Astrocyte (in vitro differentiated cells and primary cell): ENCODE measurements around the gene ERFL. TPM values are rescaled to one million over a fixed set of nuclear protein-coding genes. Genes with fewer than 3 reads are reported as not detected.

ENCODE experiments used
- DNase-seq: peaks from one replicate; pipeline ENCODE4 v3.0.0-alpha.2; 2010; ENCODE audit warnings: low read depth
- FAIRE-seq: peaks from 2 replicates; lab custom pipeline; 2011; peaks lifted over from hg19 to GRCh38; lab: Jason Lieb, UNC
- H2AFZ ChIP-seq: 2 replicates; pipeline ENCODE4 v1.6.0; 2012; ENCODE audit warnings: low read depth, low read length, inconsistent platforms
- H3K27ac ChIP-seq: 2 replicates; pipeline ENCODE4 v1.5.1; 2011; ENCODE audit warnings: low read depth, low read length, inconsistent platforms
- H3K27me3 ChIP-seq: 2 replicates; pipeline ENCODE4 v1.6.0; 2011; ENCODE audit warnings: low read length, inconsistent platforms; ENCODE audit not compliant: insufficient read depth
- H3K36me3 ChIP-seq: 2 replicates; pipeline ENCODE4 v1.5.1; 2011; ENCODE audit warnings: low read length, inconsistent platforms; ENCODE audit not compliant: insufficient read depth
- H3K4me1 ChIP-seq: 2 replicates; pipeline ENCODE4 v1.5.1; 2011; ENCODE audit warnings: low read length, inconsistent platforms; ENCODE audit not compliant: insufficient read depth
- H3K4me2 ChIP-seq: 2 replicates; pipeline ENCODE4 v1.6.0; 2012; ENCODE audit warnings: low read length, inconsistent platforms
- H3K4me3 ChIP-seq: 2 replicates; pipeline ENCODE4 v1.5.1; 2011; ENCODE audit warnings: low read depth, mild to moderate bottlenecking, low read length, inconsistent platforms; ENCODE audit not compliant: insufficient read depth
- H3K79me2 ChIP-seq: 2 replicates; pipeline ENCODE4 v1.6.0; 2012; ENCODE audit warnings: mild to moderate bottlenecking, low read length, inconsistent platforms; ENCODE audit not compliant: insufficient read depth
- H3K9ac ChIP-seq: 2 replicates; pipeline ENCODE4 v1.6.0; 2012; ENCODE audit warnings: mild to moderate bottlenecking, low read length, inconsistent platforms
- H3K9me3 ChIP-seq: 2 replicates; pipeline ENCODE4 v1.5.1; 2012; ENCODE audit warnings: low read depth, mild to moderate bottlenecking, low read length, inconsistent platforms; ENCODE audit not compliant: insufficient read depth
- H4K20me1 ChIP-seq: 2 replicates; pipeline ENCODE4 v1.6.0; 2012; ENCODE audit warnings: low read length, inconsistent platforms; ENCODE audit not compliant: insufficient read depth
- H3K27ac Mint-ChIP-seq: one replicate; pipeline ENCODE4 v1.8.0; 2021; ENCODE audit warnings: mild to moderate bottlenecking, mixed read lengths; ENCODE audit not compliant: unreplicated experiment
- H3K27me3 Mint-ChIP-seq: one replicate; pipeline ENCODE4 v1.8.0; 2021; ENCODE audit warnings: low read depth, mixed read lengths; ENCODE audit not compliant: unreplicated experiment
- H3K36me3 Mint-ChIP-seq: one replicate; pipeline ENCODE4 v1.8.0; 2021; ENCODE audit warnings: low read depth, mixed read lengths; ENCODE audit not compliant: unreplicated experiment
- H3K4me1 Mint-ChIP-seq: one replicate; pipeline ENCODE4 v1.8.0; 2021; ENCODE audit warnings: low read depth, mixed read lengths; ENCODE audit not compliant: unreplicated experiment
- H3K4me3 Mint-ChIP-seq: one replicate; pipeline ENCODE4 v1.8.0; 2021; ENCODE audit warnings: mild to moderate bottlenecking, moderate library complexity, mixed read lengths; ENCODE audit not compliant: unreplicated experiment
- H3K9me3 Mint-ChIP-seq: one replicate; pipeline ENCODE4 v1.8.0; 2021; ENCODE audit warnings: mild to moderate bottlenecking, mixed read lengths; ENCODE audit not compliant: unreplicated experiment
- EZH2 ChIP-seq: IDR thresholded peaks from 2 replicates; pipeline ENCODE4 v1.6.1; 2012; ENCODE audit warnings: mild to moderate bottlenecking, low read length, inconsistent platforms; ENCODE audit not compliant: insufficient read depth
- total RNA-seq: library from RNA; stranded (reverse); gene quantifications from 2 replicates; pipeline ENCODE4 v1.2.1, GENCODE V29; 2021
- TF ChIP-seq, protein P1 (sequence below): IDR thresholded peaks from 2 replicates; pipeline ENCODE4 v1.5.1; 2011; ENCODE audit warnings: low read depth, mild to moderate bottlenecking, inconsistent platforms, low read length, moderate library complexity; ENCODE audit not compliant: insufficient read depth

ERFL gene
- total RNA-seq, 1 donor from 2014 or later: 0.41 TPM

DNA sequence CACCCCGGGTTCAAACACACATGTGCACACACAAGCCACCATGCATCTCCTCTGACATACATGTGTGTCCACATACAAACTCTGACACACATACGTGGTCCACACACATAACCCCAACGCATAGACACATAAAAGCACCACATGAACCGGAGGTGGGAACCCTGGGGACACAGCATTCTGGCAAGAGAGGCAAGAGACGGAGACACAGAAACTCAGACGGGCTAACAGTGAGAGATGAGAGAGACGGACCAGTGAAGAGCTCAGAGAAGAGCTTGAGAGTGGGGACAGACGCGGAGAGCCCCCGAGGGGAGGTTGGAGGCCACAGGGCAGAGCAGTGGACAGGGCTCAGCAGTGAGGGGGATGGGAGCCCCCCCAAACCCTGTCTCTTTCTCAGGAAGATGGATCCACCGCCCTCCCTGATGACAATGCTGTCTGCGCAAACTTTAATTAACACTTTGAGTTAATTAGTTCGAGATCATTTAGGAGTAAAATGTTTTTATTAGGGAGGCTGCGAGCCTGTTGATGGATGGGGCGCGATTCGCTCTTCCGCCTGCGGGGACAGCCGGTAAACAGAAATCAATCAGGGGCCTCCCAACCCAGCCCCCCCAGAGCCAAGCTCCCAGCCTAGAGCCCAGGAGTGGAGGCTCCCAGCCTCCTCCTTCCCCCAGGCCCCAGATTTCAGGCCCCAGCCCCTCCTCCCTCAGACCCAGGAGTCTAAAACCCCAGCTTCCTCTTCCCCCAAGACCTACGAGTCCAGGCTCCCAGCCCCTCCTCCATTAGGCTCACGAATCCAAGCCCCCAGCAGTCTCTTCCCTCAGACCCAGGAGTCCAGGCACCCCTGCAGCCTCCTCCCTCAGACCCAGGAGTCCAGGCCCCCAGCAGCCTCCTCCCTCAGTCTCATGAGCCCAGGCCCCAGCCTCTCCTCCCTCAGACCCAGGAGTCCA lies 9.5 kb upstream of the ERFL start:
- TF ChIP-seq EZH2: no peak
- TF ChIP-seq, protein P1, sequence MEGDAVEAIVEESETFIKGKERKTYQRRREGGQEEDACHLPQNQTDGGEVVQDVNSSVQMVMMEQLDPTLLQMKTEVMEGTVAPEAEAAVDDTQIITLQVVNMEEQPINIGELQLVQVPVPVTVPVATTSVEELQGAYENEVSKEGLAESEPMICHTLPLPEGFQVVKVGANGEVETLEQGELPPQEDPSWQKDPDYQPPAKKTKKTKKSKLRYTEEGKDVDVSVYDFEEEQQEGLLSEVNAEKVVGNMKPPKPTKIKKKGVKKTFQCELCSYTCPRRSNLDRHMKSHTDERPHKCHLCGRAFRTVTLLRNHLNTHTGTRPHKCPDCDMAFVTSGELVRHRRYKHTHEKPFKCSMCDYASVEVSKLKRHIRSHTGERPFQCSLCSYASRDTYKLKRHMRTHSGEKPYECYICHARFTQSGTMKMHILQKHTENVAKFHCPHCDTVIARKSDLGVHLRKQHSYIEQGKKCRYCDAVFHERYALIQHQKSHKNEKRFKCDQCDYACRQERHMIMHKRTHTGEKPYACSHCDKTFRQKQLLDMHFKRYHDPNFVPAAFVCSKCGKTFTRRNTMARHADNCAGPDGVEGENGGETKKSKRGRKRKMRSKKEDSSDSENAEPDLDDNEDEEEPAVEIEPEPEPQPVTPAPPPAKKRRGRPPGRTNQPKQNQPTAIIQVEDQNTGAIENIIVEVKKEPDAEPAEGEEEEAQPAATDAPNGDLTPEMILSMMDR: no peak
- Histone ChIP-seq H3K9me3 (no peaks in the 10 kb centered on the region), H3K4me3 (no peak overlapping the region), H3K27ac (no peak overlapping the region), H2AFZ (no peak overlapping the region), H3K4me2 (no peak overlapping the region), H3K9ac (no peak overlapping the region), H3K36me3 (no peaks in the 10 kb centered on the region), H3K79me2 (no peaks in the 10 kb centered on the region), H3K27me3 (peaks cover 35% of the 10 kb centered on the region), H3K4me1 (peaks cover 18% of the 10 kb centered on the region), H4K20me1 (peaks cover 22% of the 10 kb centered on the region)
- H3K4me1 Mint-ChIP-seq: peaks cover 15% of the 10 kb centered on the region
- H3K27me3 Mint-ChIP-seq: peaks cover 45% of the 10 kb centered on the region
- peaks cover 5% of the 10 kb centered on the region for H3K9me3 Mint-ChIP-seq
- H3K27ac Mint-ChIP-seq: peak overlapping the region; percentile 12
- H3K36me3 Mint-ChIP-seq: peaks cover 6% of the 10 kb centered on the region
- H3K4me3 Mint-ChIP-seq: peak overlapping the region; percentile 6
- DNase-seq (no peak), FAIRE-seq (no peak)

DNA sequence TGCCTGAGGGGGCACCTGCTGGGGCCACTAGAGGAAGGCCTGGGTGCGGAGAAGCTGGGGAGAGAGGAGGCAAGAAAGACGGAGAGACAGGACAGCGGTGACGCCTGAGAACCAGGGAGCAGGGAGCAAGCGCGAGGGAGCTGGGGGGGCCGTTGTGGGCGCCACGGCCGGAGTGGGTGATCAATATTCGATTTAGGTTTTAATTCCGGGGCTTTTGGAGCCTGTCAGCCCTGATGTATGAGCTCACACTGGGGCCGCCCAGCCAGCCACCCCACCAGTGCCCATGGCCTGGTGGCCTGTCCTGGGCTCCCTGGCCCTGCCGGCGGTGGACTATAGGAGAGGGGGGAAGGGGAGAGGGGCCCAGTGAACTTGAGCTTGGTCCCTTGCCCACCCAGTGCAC lies 8.7 kb upstream of the ERFL start:
- H3K9me3 Mint-ChIP-seq: peaks cover 5% of the 10 kb centered on the region
- no peak overlapping the region for H3K4me3 ChIP-seq
- H2AFZ ChIP-seq: no peak overlapping the region
- H4K20me1 ChIP-seq: peaks cover 22% of the 10 kb centered on the region
- peaks cover 2% of the 10 kb centered on the region for H3K9me3 ChIP-seq
- TF ChIP-seq, protein P1: no peak
- TF ChIP-seq EZH2: no peak
- H3K36me3 ChIP-seq: no peaks in the 10 kb centered on the region
- peaks cover 18% of the 10 kb centered on the region for H3K4me1 ChIP-seq
- peak overlapping the region; percentile 65 for H3K4me2 ChIP-seq
- peaks cover 46% of the 10 kb centered on the region for H3K27me3 Mint-ChIP-seq
- H3K27ac ChIP-seq: no peak overlapping the region
- no peaks in the 10 kb centered on the region for H3K79me2 ChIP-seq
- peaks cover 43% of the 10 kb centered on the region for H3K27me3 ChIP-seq
- no peak for DNase-seq
- peaks cover 18% of the 10 kb centered on the region for H3K4me1 Mint-ChIP-seq
- H3K4me3 Mint-ChIP-seq: no peak overlapping the region
- no peak overlapping the region for H3K27ac Mint-ChIP-seq
- no peak overlapping the region for H3K9ac ChIP-seq
- no peak for FAIRE-seq
- peaks cover 4% of the 10 kb centered on the region for H3K36me3 Mint-ChIP-seq
